ENCODE data around the gene FTO.

FTO gene

GRCh38 chr16:53849994-53850393 is 146.0 kb downstream of the FTO start:
- no peak for TF ChIP-seq CTCF (IDR thresholded peaks at IDR 0.05; ENCODE audit: borderline replicate concordance, insufficient read depth, low read depth, low read length)
- H3K4me3 ChIP-seq (ENCODE audit: low read depth, low read length): no peak overlapping the region

GRCh38 chr16:53852678-53853077 is 148.7 kb downstream of the FTO start:
- no peak overlapping the region for H3K4me3 ChIP-seq (ENCODE audit: low read depth, low read length)
- no peak for TF ChIP-seq CTCF (IDR thresholded peaks at IDR 0.05; ENCODE audit: borderline replicate concordance, insufficient read depth, low read depth, low read length)

- no peak overlapping the region for H3K4me3 ChIP-seq (ENCODE audit: low read depth, low read length)
- no peak for TF ChIP-seq CTCF (IDR thresholded peaks at IDR 0.05; ENCODE audit: borderline replicate concordance, insufficient read depth, low read depth, low read length)
Observed at GRCh38 chr16:53855056-53855455, 151.1 kb downstream of the FTO start.

GRCh38 chr16:53855511-53855910 is 151.6 kb downstream of the FTO start:
- no peak for TF ChIP-seq CTCF (IDR thresholded peaks at IDR 0.05; ENCODE audit: borderline replicate concordance, insufficient read depth, low read depth, low read length)
- H3K4me3 ChIP-seq (ENCODE audit: low read depth, low read length): no peak overlapping the region

- no peak for TF ChIP-seq CTCF (IDR thresholded peaks at IDR 0.05; ENCODE audit: borderline replicate concordance, insufficient read depth, low read depth, low read length)
- no peak overlapping the region for H3K4me3 ChIP-seq (ENCODE audit: low read depth, low read length)
Observed at GRCh38 chr16:53859995-53860540, 156.1 kb downstream of the FTO start.

- no peak for TF ChIP-seq CTCF (IDR thresholded peaks at IDR 0.05; ENCODE audit: borderline replicate concordance, insufficient read depth, low read depth, low read length)
- no peak overlapping the region for H3K4me3 ChIP-seq (ENCODE audit: low read depth, low read length)
Observed at GRCh38 chr16:53863861-53864260, 159.9 kb downstream of the FTO start.

- TF ChIP-seq CTCF (IDR thresholded peaks at IDR 0.05; ENCODE audit: borderline replicate concordance, insufficient read depth, low read depth, low read length): no peak
- no peak overlapping the region for H3K4me3 ChIP-seq (ENCODE audit: low read depth, low read length)
Observed at GRCh38 chr16:53864819-53865493, 161.0 kb downstream of the FTO start.

All from GM12875 (cell line).